Breast epithelium (tissue), 4 donors: Measurements from ENCODE around the gene GPC6. TPM values are rescaled to one million over a fixed set of nuclear protein-coding genes. Genes with fewer than 3 reads are reported as not detected.

Experiments used
- DNase-seq, 2 donors: peaks; one replicate each; pipeline ENCODE4 v3.0.0-alpha.2; 2019; ENCODE audit warnings: low spot score in 2 of 2
- H3K27ac ChIP-seq, 2 donors: fragments of 200-600 bp; sonication (generic) in 1 of 2; one replicate each; pipeline ENCODE4 v1.5.1; 2016 to 2019; ENCODE audit warnings: mild to moderate bottlenecking in 1 of 2
- H3K27me3 ChIP-seq, 2 donors: fragments of 200-600 bp; sonication (generic) in 1 of 2; one replicate each; pipeline versions ENCODE4 v1.5.1 to v1.6.0; 2017 to 2019; ENCODE audit warnings: control low read depth in 1 of 2, mild to moderate bottlenecking in 1 of 2
- H3K36me3 ChIP-seq: fragments of 200-600 bp; one replicate; pipeline ENCODE4 v1.5.1; 2019
- H3K4me1 ChIP-seq, 2 donors: fragments of 200-600 bp; sonication (generic); one replicate each; pipeline ENCODE4 v1.5.1; 2016 to 2019; ENCODE audit warnings: control low read depth in 1 of 2
- H3K4me3 ChIP-seq, 3 donors: fragments of 200-600 bp; sonication (generic); 1 replicate in 2 of 3; 2 replicates in 1 of 3; pipeline ENCODE4 v1.5.1; 2016 to 2019; ENCODE audit warnings: mild to moderate bottlenecking in 3 of 3, moderate library complexity in 2 of 3
- H3K9me3 ChIP-seq, 2 donors: fragments of 200-600 bp; sonication (generic) in 1 of 2; one replicate each; pipeline ENCODE4 v1.5.1; 2016 to 2019; ENCODE audit warnings: control low read depth in 1 of 2
- CTCF ChIP-seq, 3 donors: fragments of 450-650 bp; IDR thresholded peaks; one replicate each; pipeline ENCODE4 v1.5.1; 2016 to 2017; ENCODE audit warnings: antibody characterized with exemption in 3 of 3, mild to moderate bottlenecking in 3 of 3, moderate library complexity in 3 of 3
- POLR2A ChIP-seq: fragments of 450-650 bp; IDR thresholded peaks from one replicate; pipeline ENCODE4 v1.6.1; 2016; ENCODE audit warnings: antibody characterized with exemption, mild to moderate bottlenecking, moderate library complexity
- POLR2AphosphoS5 ChIP-seq, 3 donors: sonication (generic); formaldehyde crosslinking; IDR thresholded peaks; one replicate each; pipeline ENCODE4 v1.6.1; 2017; ENCODE audit warnings: antibody characterized with exemption in 3 of 3
- intact Hi-C: fragments of 100-400 bp; cut with DNase I; formaldehyde crosslinking; loops from one replicate; pipeline ENCODE4 v1.15.1; 2023; ENCODE audit warnings: low total_unique reads
- total RNA-seq, 3 donors: library from RNA; depleted of rRNA; stranded (reverse); fragments of >200 nt; gene quantifications; one replicate each; pipeline ENCODE4 v1.1.0, GENCODE V29; 2016

GPC6 gene
- total RNA-seq, 3 donors from 2014 or later: 3.5 to 44.0 (median 4.9) TPM

- no peaks in the 10 kb centered on the region for H3K27me3 ChIP-seq
Measured at GRCh38 chr13:94175076-94175475, 948.5 kb downstream of the GPC6 start.

GRCh38 chr13:94176561-94176960 is 950.0 kb downstream of the GPC6 start:
- Histone ChIP-seq H3K4me3 (no peak overlapping the region), H3K27me3 (no peaks in the 10 kb centered on the region), H3K36me3 (no peaks in the 10 kb centered on the region), H3K4me1 (no peaks in the 10 kb centered on the region), H3K9me3 (no peaks in the 10 kb centered on the region), H3K27ac (no peak overlapping the region)
- DNase-seq: no peak
- TF ChIP-seq CTCF (IDR thresholded peaks at IDR 0.05) (no peak), POLR2AphosphoS5 (IDR thresholded peaks at IDR 0.05) (no peak), POLR2A (no peak)
- intact Hi-C loops: no loop called here

More at GRCh38 chr13:94175076-94175475, 948.5 kb downstream of the GPC6 start:
- intact Hi-C loops: no loop called here
- Histone ChIP-seq H3K9me3 (no peaks in the 10 kb centered on the region), H3K27ac (no peak overlapping the region), H3K4me3 (no peak overlapping the region), H3K36me3 (no peaks in the 10 kb centered on the region), H3K4me1 (no peaks in the 10 kb centered on the region)
- TF ChIP-seq POLR2A (no peak), POLR2AphosphoS5 (IDR thresholded peaks at IDR 0.05) (no peak), CTCF (IDR thresholded peaks at IDR 0.05) (no peak)
- DNase-seq: no peak

- H3K27me3 ChIP-seq: no peaks in the 10 kb centered on the region
- intact Hi-C loops: no loop called here
- H3K9me3 ChIP-seq: no peaks in the 10 kb centered on the region
- TF ChIP-seq POLR2A (no peak), CTCF (IDR thresholded peaks at IDR 0.05) (no peak), POLR2AphosphoS5 (IDR thresholded peaks at IDR 0.05) (no peak)
- DNase-seq: no peak
- H3K4me1 ChIP-seq: no peaks in the 10 kb centered on the region
- no peak overlapping the region for H3K27ac ChIP-seq
- H3K36me3 ChIP-seq: no peaks in the 10 kb centered on the region
- H3K4me3 ChIP-seq: no peak overlapping the region
Measured at GRCh38 chr13:94177041-94177440, 950.4 kb downstream of the GPC6 start.

GRCh38 chr13:94178625-94179244 is 952.1 kb downstream of the GPC6 start:
- Histone ChIP-seq H3K9me3 (no peaks in the 10 kb centered on the region), H3K4me3 (no peak overlapping the region), H3K4me1 (no peaks in the 10 kb centered on the region), H3K27me3 (no peaks in the 10 kb centered on the region), H3K36me3 (no peaks in the 10 kb centered on the region), H3K27ac (no peak overlapping the region)
- no peak for TF ChIP-seq POLR2AphosphoS5 (IDR thresholded peaks at IDR 0.05)
- no peak for TF ChIP-seq POLR2A
- no peak for TF ChIP-seq CTCF (IDR thresholded peaks at IDR 0.05)
- DNase-seq: no peak
- intact Hi-C loops: no loop called here

GRCh38 chr13:94181461-94182107 is 955.0 kb downstream of the GPC6 start:
- TF ChIP-seq CTCF (IDR thresholded peaks at IDR 0.05): no peak
- TF ChIP-seq POLR2AphosphoS5 (IDR thresholded peaks at IDR 0.05): no peak
- no peak for TF ChIP-seq POLR2A
- no peaks in the 10 kb centered on the region for H3K4me1 ChIP-seq
- no peak overlapping the region for H3K4me3 ChIP-seq
- no peak for DNase-seq
- intact Hi-C loops: no loop called here
- H3K36me3 ChIP-seq: no peaks in the 10 kb centered on the region
- H3K27ac ChIP-seq: no peak overlapping the region
- H3K27me3 ChIP-seq: no peaks in the 10 kb centered on the region
- no peaks in the 10 kb centered on the region for H3K9me3 ChIP-seq
